Heart left ventricle (tissue), 13 donors: ENCODE measurements around the gene SEMA4D.

Experiments used
- POLR2A ChIP-seq, 2 donors: fragments of 450-650 bp; IDR thresholded peaks; one replicate each; pipeline ENCODE4 v1.6.1; 2017; ENCODE audit warnings: antibody characterized with exemption in 2 of 2, mild to moderate bottlenecking in 2 of 2, moderate library complexity in 2 of 2
- TF ChIP-seq, protein P1 (sequence below), 12 donors: fragments of 200-600 bp; sonication (generic) in 4 of 12; IDR thresholded peaks; one replicate each; pipeline versions ENCODE4 v1.5.0 to v1.8.0; 2018 to 2022; ENCODE audit warnings: antibody characterized with exemption in 12 of 12, mild to moderate bottlenecking in 5 of 12
- donor health status: ischemic (EF 13 %, LVEDD 7.1; RV severe dilation, severe dysfunction).
- donor health status: DM: no; HTN: yes; CAD: no.
- donor health status: DM: no; HTN: no; CAD: no.
- donor health status: ischemic (EF 25% LVEDD 6.9; RV normal size, moderate dysfunction).
- donor health status: ischemic (EF 25% LVEDD 5.7; RV mildly dilated, moderate dysfunction).
- donor health status: ischemic (EF 35%, LVEDD 5.7; RV mildly dilated, moderate dysfunction).
- donor health status: nonischemic (EF 11% LVEDD 7.7; RV severe dilation, severe dysfunction).
- donor health status: DM: yes; HTN: yes; CAD: no.
- donor health status: PGD.
- donor health status: ischemic (EF 29% LVEDD 5.4; RV normal size, mild dysfunction).
- donor health status: nonischemic (EF 23%, LVEDD 6.1; RV moderate dilation, normal function).

DNA sequence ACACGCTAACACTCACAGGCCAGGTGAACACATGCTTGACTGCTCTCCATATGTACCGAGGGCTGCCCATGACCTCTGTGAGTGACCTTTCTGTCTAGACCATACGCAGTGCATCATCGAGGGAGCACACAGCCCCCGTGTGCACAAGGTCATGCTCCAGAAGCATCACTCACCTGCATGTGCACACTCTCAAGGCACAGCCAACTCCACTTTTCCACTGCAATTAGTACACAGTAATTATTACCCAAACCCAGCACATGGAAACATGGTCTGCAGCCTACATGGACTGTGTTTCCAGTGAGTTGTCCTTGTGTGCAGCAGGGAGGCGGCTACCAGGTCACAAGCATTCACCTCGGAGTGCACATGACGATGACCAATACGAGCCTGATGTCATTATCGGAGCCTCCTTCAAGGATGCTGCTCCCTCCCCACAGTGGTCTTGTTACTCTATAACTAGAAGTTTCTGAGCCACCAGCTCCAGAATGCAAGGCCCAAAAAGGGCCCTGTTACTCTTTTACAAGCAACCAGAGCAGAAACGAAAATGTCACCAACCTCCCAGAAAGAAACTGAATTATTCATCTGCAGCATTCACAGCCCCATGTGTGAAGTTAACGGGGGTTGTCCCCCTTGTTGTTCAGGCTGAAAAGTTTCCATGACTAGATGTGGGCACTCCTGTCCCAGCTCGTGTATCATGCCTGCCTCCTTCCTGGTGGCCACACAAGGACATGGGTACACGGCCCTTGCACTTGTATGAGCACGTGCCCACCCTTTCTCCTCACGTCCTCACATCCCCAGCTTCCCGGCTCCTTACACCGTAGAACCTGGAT is 31.2 kb downstream of the SEMA4D start:
- TF ChIP-seq POLR2A (IDR thresholded peaks at IDR 0.05) = no peak
- TF ChIP-seq, protein P1, sequence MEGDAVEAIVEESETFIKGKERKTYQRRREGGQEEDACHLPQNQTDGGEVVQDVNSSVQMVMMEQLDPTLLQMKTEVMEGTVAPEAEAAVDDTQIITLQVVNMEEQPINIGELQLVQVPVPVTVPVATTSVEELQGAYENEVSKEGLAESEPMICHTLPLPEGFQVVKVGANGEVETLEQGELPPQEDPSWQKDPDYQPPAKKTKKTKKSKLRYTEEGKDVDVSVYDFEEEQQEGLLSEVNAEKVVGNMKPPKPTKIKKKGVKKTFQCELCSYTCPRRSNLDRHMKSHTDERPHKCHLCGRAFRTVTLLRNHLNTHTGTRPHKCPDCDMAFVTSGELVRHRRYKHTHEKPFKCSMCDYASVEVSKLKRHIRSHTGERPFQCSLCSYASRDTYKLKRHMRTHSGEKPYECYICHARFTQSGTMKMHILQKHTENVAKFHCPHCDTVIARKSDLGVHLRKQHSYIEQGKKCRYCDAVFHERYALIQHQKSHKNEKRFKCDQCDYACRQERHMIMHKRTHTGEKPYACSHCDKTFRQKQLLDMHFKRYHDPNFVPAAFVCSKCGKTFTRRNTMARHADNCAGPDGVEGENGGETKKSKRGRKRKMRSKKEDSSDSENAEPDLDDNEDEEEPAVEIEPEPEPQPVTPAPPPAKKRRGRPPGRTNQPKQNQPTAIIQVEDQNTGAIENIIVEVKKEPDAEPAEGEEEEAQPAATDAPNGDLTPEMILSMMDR (IDR thresholded peaks at IDR 0.05) = no peak
